ENCODE measurements around the gene DENND4C. TPM values are rescaled to one million over a fixed set of nuclear protein-coding genes. Genes with fewer than 3 reads are reported as not detected.

Gene DENND4C
- total RNA-seq, 1 experiment from 2014 or later: 26.6 TPM

DNA sequence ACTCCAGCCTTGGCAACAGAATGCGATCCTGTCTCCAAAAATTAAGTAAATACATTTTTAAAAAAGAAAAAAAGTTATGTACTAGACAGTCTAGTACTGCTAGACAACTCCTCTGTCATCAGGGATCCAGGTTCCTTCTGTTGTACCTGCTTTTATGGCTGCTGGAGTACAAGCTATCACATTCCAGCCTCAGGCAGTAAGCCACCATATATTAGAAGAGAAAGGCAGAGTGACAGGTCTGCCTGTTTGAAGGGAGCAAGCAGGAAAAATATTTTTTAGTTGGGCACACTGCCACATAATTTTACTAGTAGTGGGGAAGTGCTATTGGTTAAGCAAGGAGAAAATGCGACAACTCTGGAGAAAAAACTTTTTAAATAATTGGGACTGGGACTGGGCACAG, 138.6 kb downstream of the DENND4C start:
- no peak overlapping the region for H3K27ac ChIP-seq (ENCODE audit: insufficient read length, low read depth, low read length)
- H3K79me2 ChIP-seq (ENCODE audit: insufficient read depth, low read length): no peaks in the 10 kb centered on the region
- no peak overlapping the region for H3K23ac ChIP-seq (ENCODE audit: insufficient read length, low read depth, low read length)
- no peaks in the 10 kb centered on the region for H3K23me2 ChIP-seq (ENCODE audit: insufficient read length, low read depth, low read length, poor library complexity, severe bottlenecking)
- no peak overlapping the region for H4K8ac ChIP-seq (replicated peaks; ENCODE audit: insufficient read length, low read depth, low read length)
- H2BK15ac ChIP-seq (ENCODE audit: low read depth, low read length): no peak overlapping the region
- no CpG with 5 or more reads among the region's 2 CpGs for WGBS (ENCODE audit: extremely low coverage, insufficient read length, low lambda C conversion rate)
- Mint-ChIP-seq H3K9me3 (no peaks in the 10 kb centered on the region), H3K4me1 (no peaks in the 10 kb centered on the region), H3K36me3 (ENCODE audit: insufficient read depth in 1 of 3, low read depth in 3 of 3) (peaks cover 8 to 56% (median 27%) of the 10 kb centered on the region in 3 experiments; a peak in 6 of 7 replicates), H3K27me3 (ENCODE audit: low read depth) (no peaks in the 10 kb centered on the region), H3K27ac (peak overlapping the region in 1 of 3 experiments; percentile 78; a peak in 1 of 7 replicates), H3K4me3 (no peak overlapping the region)
- H2BK20ac ChIP-seq (ENCODE audit: low read depth, low read length, poor library complexity, severe bottlenecking): no peak overlapping the region
- no peak overlapping the region for H2AFZ ChIP-seq (ENCODE audit: low read length)
- TF ChIP-seq CTCF (conservative IDR thresholded peaks at IDR 0.05): no peak
- H2BK120ac ChIP-seq (ENCODE audit: low read depth, low read length, poor library complexity, severe bottlenecking): no peak overlapping the region
- no peak overlapping the region for H3K9ac ChIP-seq (ENCODE audit: extremely low read depth, insufficient read length, low read length)
- no peaks in the 10 kb centered on the region for H3K9me3 ChIP-seq (ENCODE audit: control insufficient read depth, low read depth, low read length)
- no peaks in the 10 kb centered on the region for H3K79me1 ChIP-seq (ENCODE audit: insufficient read depth, low read depth, low read length, poor library complexity, severe bottlenecking)
- H3T11ph ChIP-seq (ENCODE audit: low read length): no peak overlapping the region
- no peak overlapping the region for H3K18ac ChIP-seq (ENCODE audit: insufficient read length, low read depth, low read length)
- no peak overlapping the region for H2BK5ac ChIP-seq (ENCODE audit: insufficient read length, low read length)
- H2AK5ac ChIP-seq (ENCODE audit: insufficient read length, low read length): no peak overlapping the region
- DNase-seq: no peak
- no peaks in the 10 kb centered on the region for H3K27me3 ChIP-seq (ENCODE audit: insufficient read depth, low read length)
- H3K4me1 ChIP-seq (ENCODE audit: insufficient read depth, low read length): no peaks in the 10 kb centered on the region
- no peak overlapping the region for H2BK12ac ChIP-seq (ENCODE audit: insufficient read length, low read depth, low read length)
- H3K56ac ChIP-seq (ENCODE audit: insufficient read length, low read depth, low read length): no peak overlapping the region
- H3K4ac ChIP-seq (ENCODE audit: low read depth, low read length): no peak overlapping the region
- no peak overlapping the region for H4K91ac ChIP-seq (ENCODE audit: insufficient read length, low read depth, low read length)
- H4K5ac ChIP-seq (ENCODE audit: insufficient read length, low read depth, low read length): no peak overlapping the region
- H3K4me2 ChIP-seq (ENCODE audit: insufficient read depth, insufficient read length, low read length): no peak overlapping the region
- H4K20me1 ChIP-seq (ENCODE audit: control insufficient read depth, insufficient read depth, insufficient read length): no peaks in the 10 kb centered on the region
- no peak overlapping the region for H3K14ac ChIP-seq (ENCODE audit: insufficient read depth, low read length)

All from H9 (cell line).